CD4-positive, alpha-beta T cell (primary cell): ENCODE results near the gene ZNF768. TPM values are rescaled to one million over a fixed set of nuclear protein-coding genes. Genes with fewer than 3 reads are reported as not detected.

Experiments used
- ATAC-seq: fragments of 200-7000 bp; cut with Tn5 transposase; one replicate; pipeline ENCODE4 v1.10.0; 2022; ENCODE audit warnings: mild to moderate bottlenecking; ENCODE audit not compliant: poor library complexity
- CTCF ChIA-PET: fragments of 350-600 bp; sonication (Branson Sonifier 250); formaldehyde crosslinking; loops from one replicate; lab custom pipeline; 2021; ENCODE audit warnings: antibody characterized with exemption, inconsistent platforms; lab: Charles Lee
- POLR2A ChIA-PET: fragments of 350-600 bp; sonication (Branson Sonifier 250); formaldehyde crosslinking; loops from one replicate; lab custom pipeline; 2021; ENCODE audit warnings: antibody characterized with exemption, inconsistent platforms; lab: Charles Lee
- DNase-seq, 14 experiments: peaks; one replicate each; pipeline ENCODE4 v3.0.0-alpha.2; 2013 to 2020; ENCODE audit warnings: mixed read lengths in 2 of 14
- H3K27ac ChIP-seq, 2 donors: one replicate each; pipeline versions ENCODE4 v1.5.1 to v1.7.0; 2013; ENCODE audit warnings: low read length in 2 of 2, low read depth in 1 of 2, mild to moderate bottlenecking in 1 of 2
- H3K27me3 ChIP-seq, 2 experiments: 1 replicate in 1 of 2; 2 replicates in 1 of 2; pipeline versions ENCODE4 v1.6.1 to v1.7.0; 2013; ENCODE audit warnings: low read length in 2 of 2, control low read depth in 1 of 2, mild to moderate bottlenecking in 1 of 2, moderate library complexity in 1 of 2; ENCODE audit not compliant: insufficient read depth in 2 of 2, control insufficient read depth in 1 of 2
- H3K36me3 ChIP-seq: one replicate; pipeline ENCODE4 v1.6.1; 2013; ENCODE audit warnings: low read length, control low read depth; ENCODE audit not compliant: insufficient read depth
- H3K4me1 ChIP-seq: one replicate; pipeline ENCODE4 v1.6.1; 2013; ENCODE audit warnings: low read length, control low read depth; ENCODE audit not compliant: insufficient read depth
- H3K4me3 ChIP-seq: one replicate; pipeline ENCODE4 v1.5.1; 2013; ENCODE audit warnings: mild to moderate bottlenecking, low read length, moderate library complexity
- H3K9me3 ChIP-seq, 2 experiments: 1 replicate in 1 of 2; 2 replicates in 1 of 2; pipeline versions ENCODE4 v1.6.1 to v1.7.0; 2013; ENCODE audit warnings: low read length in 2 of 2, mild to moderate bottlenecking in 2 of 2, control low read depth in 1 of 2, moderate library complexity in 1 of 2; ENCODE audit not compliant: control insufficient read depth in 1 of 2, insufficient read depth in 1 of 2
- H3K27ac Mint-ChIP-seq: one replicate; pipeline ENCODE4 v1.8.0; 2020; ENCODE audit warnings: mixed read lengths
- H3K27me3 Mint-ChIP-seq: one replicate; pipeline ENCODE4 v1.8.0; 2021; ENCODE audit warnings: mixed read lengths
- H3K36me3 Mint-ChIP-seq: one replicate; pipeline ENCODE4 v1.8.0; 2021; ENCODE audit warnings: low read depth, mixed read lengths
- H3K4me1 Mint-ChIP-seq: one replicate; pipeline ENCODE4 v1.8.0; 2021; ENCODE audit warnings: low read depth, mixed read lengths
- H3K4me3 Mint-ChIP-seq: one replicate; pipeline ENCODE4 v1.8.0; 2020; ENCODE audit warnings: mild to moderate bottlenecking, mixed read lengths
- H3K9me3 Mint-ChIP-seq: one replicate; pipeline ENCODE4 v1.8.0; 2020; ENCODE audit warnings: mixed read lengths
- intact Hi-C, 2 experiments: fragments of 100-400 bp; cut with DNase I in 1 of 2; cut with micrococcal nuclease in 1 of 2; formaldehyde crosslinking; loops; one replicate each; pipeline versions ENCODE4 v1.15.1 to v1.9.0; 2023 to 2025; cut with DNase I, micrococcal nuclease
- total RNA-seq, 174 experiments: library from RNA in 2 of 174; stranded (reverse) in 2 of 174; gene quantifications; one replicate each; pipeline ENCODE4 v1.2.3 and lab custom pipeline; 2021 to 2026
- TF ChIP-seq, protein P1 (sequence below): fragments of 200-600 bp; IDR thresholded peaks from one replicate; pipeline ENCODE4 v1.8.0; 2022; ENCODE audit warnings: antibody characterized with exemption, mild to moderate bottlenecking

ZNF768 gene
- total RNA-seq, 2 experiments from 2014 or later = 3.9 to 4.1 TPM

GRCh38 chr16:30518552-30518951 is 7.8 kb downstream of the ZNF768 start:
- H3K36me3 ChIP-seq = peaks cover 80% of the 10 kb centered on the region
- POLR2A ChIA-PET = interaction anchor here (1.0 to 1.9 kb wide), 4 partner anchors 9 to 67 kb away, joined by 3 to 7 read pairs (median 4); partner anchors contain the start of gene ZNF785

GRCh38 chr16:30515275-30515674 is 11.1 kb downstream of the ZNF768 start:
- Mint-ChIP-seq H3K4me3 (no peak overlapping the region), H3K36me3 (peaks cover 98% of the 10 kb centered on the region), H3K27ac (no peak overlapping the region), H3K9me3 (no peaks in the 10 kb centered on the region), H3K27me3 (no peaks in the 10 kb centered on the region), H3K4me1 (no peaks in the 10 kb centered on the region)
- H3K27me3 ChIP-seq = no peaks in the 10 kb centered on the region
- peak overlapping the region in 1 of 2 donors; percentile 21 for H3K27ac ChIP-seq
- ChIA-PET CTCF (interaction anchor here (0.7 kb wide), 1 partner anchor 19 kb away, joined by 3 read pairs; no protein-coding TSS in a partner anchor), POLR2A (no interaction called here)
- ATAC-seq (no peak), DNase-seq (no peak)
- TF ChIP-seq, protein P1, sequence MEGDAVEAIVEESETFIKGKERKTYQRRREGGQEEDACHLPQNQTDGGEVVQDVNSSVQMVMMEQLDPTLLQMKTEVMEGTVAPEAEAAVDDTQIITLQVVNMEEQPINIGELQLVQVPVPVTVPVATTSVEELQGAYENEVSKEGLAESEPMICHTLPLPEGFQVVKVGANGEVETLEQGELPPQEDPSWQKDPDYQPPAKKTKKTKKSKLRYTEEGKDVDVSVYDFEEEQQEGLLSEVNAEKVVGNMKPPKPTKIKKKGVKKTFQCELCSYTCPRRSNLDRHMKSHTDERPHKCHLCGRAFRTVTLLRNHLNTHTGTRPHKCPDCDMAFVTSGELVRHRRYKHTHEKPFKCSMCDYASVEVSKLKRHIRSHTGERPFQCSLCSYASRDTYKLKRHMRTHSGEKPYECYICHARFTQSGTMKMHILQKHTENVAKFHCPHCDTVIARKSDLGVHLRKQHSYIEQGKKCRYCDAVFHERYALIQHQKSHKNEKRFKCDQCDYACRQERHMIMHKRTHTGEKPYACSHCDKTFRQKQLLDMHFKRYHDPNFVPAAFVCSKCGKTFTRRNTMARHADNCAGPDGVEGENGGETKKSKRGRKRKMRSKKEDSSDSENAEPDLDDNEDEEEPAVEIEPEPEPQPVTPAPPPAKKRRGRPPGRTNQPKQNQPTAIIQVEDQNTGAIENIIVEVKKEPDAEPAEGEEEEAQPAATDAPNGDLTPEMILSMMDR = no peak
- H3K36me3 ChIP-seq = peaks cover 95% of the 10 kb centered on the region
- H3K4me3 ChIP-seq = no peak overlapping the region
- intact Hi-C loops = loop anchor here in 1 of 2 experiments (5.0 kb wide), 1 partner anchor 33 kb away; no protein-coding TSS in a partner anchor
- no peaks in the 10 kb centered on the region for H3K9me3 ChIP-seq
- peaks cover 5% of the 10 kb centered on the region for H3K4me1 ChIP-seq

More at GRCh38 chr16:30518552-30518951, 7.8 kb downstream of the ZNF768 start:
- peaks cover 6% of the 10 kb centered on the region for H3K4me1 ChIP-seq
- no peaks in the 10 kb centered on the region for H3K9me3 ChIP-seq
- Mint-ChIP-seq H3K27ac (peak overlapping the region; percentile 63), H3K36me3 (peaks cover 86% of the 10 kb centered on the region), H3K9me3 (no peaks in the 10 kb centered on the region), H3K4me3 (no peak overlapping the region), H3K27me3 (no peaks in the 10 kb centered on the region), H3K4me1 (no peaks in the 10 kb centered on the region)
- no peaks in the 10 kb centered on the region for H3K27me3 ChIP-seq
- H3K27ac ChIP-seq = no peak overlapping the region
- no peak overlapping the region for H3K4me3 ChIP-seq
- CTCF ChIA-PET = no interaction called here
- DNase-seq (peak in 1 of 14 experiments; percentile 10), ATAC-seq (no peak)
- intact Hi-C loops = loop anchor here in 1 of 2 experiments (2.0 to 5.0 kb wide), 2 partner anchors 20 to 36 kb away; no protein-coding TSS in a partner anchor
- TF ChIP-seq, protein P1 = no peak

GRCh38 chr16:30511509-30511908 is 14.9 kb downstream of the ZNF768 start:
- Mint-ChIP-seq H3K4me3 (no peak overlapping the region), H3K27me3 (no peaks in the 10 kb centered on the region), H3K27ac (peak overlapping the region; percentile 39), H3K36me3 (peaks cover 91% of the 10 kb centered on the region), H3K9me3 (no peaks in the 10 kb centered on the region), H3K4me1 (peaks cover 5% of the 10 kb centered on the region)
- intact Hi-C loops = no loop called here
- no peak for ATAC-seq
- no peak overlapping the region for H3K4me3 ChIP-seq
- H3K27me3 ChIP-seq = no peaks in the 10 kb centered on the region
- no peak for DNase-seq
- POLR2A ChIA-PET = no interaction called here
- CTCF ChIA-PET = no interaction called here
- TF ChIP-seq, protein P1 = no peak
- no peaks in the 10 kb centered on the region for H3K9me3 ChIP-seq
- peak overlapping the region in 1 of 2 donors; percentile 25 for H3K27ac ChIP-seq
- H3K4me1 ChIP-seq = peaks cover 5% of the 10 kb centered on the region
- H3K36me3 ChIP-seq = peaks cover 90% of the 10 kb centered on the region
